Stimulated activated CD8-positive, alpha-beta memory T cell treated with anti-CD3 and anti-CD28 coated beads, Interleukin-12 subunit alpha, Interleukin-12 subunit beta, amount 100 ng/mL, for 24 hours (primary cell): ENCODE results near the gene MCRIP2.
"Not testable (repeated sequence)": the region's sequence is repeated elsewhere in the genome, so short reads cannot be mapped to it uniquely, and the experiment has no call there.

ENCODE experiments used
- DNase-seq: peaks from one replicate; pipeline ENCODE4 v3.0.0-alpha.2; 2020; ENCODE audit errors: extremely low read depth

Gene MCRIP2

DNA sequence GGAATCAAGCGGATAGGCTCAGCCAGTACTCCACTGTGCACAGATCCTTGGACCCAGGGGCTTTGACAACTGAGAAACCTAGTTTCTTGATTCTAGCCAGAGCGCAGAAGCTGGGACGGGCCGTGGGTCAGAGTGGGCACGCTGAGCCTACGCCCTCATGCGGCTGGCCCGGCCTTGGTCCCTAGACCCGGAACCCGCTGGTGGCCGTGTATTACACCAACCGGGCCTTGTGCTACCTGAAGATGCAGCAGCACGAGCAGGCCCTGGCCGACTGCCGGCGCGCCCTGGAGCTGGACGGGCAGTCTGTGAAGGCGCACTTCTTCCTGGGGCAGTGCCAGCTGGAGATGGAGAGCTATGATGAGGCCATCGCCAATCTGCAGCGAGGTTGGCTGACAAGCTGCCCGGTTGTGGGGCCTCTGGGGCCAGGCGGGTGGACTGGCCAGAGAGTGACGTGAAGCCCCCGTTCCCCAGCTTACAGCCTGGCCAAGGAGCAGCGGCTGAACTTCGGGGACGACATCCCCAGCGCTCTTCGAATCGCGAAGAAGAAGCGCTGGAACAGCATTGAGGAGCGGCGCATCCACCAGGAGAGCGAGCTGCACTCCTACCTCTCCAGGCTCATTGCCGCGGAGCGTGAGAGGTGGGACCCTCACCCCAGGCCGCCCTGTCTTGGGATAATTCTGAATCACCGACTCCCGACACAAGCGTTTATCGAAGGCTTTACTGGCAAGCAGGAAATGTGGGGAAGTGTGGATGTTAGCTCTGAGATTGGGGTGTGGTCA, 39.5 kb downstream of the MCRIP2 start:
- no peak for DNase-seq

DNA sequence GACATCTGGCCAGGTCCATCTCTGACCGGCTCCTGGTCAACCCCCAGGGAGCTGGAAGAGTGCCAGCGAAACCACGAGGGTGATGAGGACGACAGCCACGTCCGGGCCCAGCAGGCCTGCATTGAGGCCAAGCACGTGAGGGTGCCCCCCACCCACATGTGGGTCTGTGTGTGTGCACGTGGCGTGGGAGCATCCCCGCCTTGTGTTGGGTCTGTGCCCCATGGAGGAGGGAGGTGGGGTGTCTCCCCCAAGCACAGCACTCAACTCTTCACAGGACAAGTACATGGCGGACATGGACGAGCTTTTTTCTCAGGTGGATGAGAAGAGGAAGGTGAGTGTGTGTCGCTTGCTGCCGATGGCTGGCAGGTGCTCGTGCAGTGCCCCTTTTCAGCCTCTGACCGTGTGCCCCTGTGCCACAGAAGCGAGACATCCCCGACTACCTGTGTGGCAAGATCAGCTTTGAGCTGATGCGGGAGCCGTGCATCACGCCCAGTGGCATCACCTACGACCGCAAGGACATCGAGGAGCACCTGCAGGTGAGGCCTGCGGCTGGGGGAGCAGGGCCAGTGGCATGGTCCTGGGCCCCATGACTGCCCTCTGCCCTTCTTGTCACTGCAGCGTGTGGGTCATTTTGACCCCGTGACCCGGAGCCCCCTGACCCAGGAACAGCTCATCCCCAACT, 40.3 kb downstream of the MCRIP2 start:
- no peak for DNase-seq

DNA sequence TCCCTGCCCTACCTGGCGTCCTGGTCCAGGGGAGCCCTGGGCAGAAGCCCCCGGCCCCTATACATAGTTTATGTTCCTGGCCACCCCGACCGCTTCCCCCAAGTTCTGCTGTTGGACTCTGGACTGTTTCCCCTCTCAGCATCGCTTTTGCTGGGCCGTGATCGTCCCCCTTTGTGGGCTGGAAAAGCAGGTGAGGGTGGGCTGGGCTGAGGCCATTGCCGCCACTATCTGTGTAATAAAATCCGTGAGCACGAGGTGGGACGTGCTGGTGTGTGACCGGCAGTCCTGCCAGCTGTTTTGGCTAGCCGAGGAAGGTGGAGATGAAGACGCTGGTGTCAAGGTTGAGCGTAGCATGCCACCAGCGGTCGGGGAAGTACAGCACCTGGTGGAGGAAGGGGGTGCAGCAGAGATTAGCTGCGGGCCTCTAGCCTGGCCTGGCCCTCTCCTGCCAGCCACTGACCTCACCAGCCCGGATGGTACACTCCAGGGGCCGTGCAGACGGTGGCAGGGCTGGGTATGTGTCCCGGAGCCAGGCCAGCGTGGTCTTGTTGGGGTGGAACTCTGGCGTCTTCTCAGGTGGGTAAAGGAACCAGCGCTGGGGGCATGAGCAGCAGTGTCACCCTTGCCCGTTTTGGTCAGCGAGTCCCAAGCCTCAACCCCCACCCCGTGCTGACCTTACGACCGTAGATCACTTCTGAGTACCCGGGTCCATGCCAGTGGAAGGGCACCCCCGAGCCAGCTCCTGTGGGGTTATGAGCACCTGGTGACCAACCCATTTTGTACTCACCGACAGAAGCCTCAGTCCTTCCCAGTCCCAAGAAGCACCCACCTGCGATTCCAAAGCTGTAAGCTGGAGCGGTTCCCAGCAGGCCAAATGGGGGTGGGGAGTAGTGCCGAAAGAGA, 41.1 kb downstream of the MCRIP2 start:
- DNase-seq = no peak

DNA sequence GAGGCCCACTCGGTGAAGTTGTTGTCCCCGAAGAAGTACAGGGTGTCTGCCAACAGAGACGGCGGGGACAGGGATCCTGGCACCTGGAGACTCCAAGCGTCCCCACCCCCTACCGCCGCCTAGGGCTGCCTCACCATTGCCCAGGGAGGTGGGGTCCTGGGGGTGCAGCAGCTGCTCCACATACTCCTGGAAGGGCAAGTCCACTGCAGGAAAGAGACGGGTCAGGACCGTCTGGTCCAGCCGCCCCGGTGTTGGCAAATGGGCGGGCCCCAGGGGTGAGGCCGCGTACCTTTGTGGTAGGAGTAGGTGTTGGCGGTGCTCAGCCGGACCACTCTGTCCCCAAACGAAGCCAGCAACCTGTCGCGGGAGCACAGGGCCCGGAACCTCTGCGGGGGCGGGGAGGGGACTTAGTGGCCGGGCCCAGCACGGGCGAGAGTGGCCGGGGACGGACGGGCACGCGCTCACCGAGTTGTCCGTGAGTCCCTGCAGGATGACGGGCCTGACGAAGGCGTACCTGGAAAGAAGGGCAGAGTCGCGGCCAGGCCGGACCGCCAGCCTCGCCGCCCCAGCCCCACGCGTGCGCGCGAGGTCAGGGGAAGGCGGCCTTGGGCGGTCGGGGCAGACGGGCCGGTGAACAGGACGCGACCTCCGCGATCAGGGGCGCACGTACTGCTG, 41.9 kb downstream of the MCRIP2 start:
- DNase-seq = no peak

- peak; percentile 97 for DNase-seq
These were observed 42.6 kb downstream of the MCRIP2 start, which contains the start of gene JMJD8 for GRCh38 chr16:684071-684794. JMJD8 (minus strand) TSS chr16:684334; CDS start chr16:684319, 15 bp downstream.

DNA sequence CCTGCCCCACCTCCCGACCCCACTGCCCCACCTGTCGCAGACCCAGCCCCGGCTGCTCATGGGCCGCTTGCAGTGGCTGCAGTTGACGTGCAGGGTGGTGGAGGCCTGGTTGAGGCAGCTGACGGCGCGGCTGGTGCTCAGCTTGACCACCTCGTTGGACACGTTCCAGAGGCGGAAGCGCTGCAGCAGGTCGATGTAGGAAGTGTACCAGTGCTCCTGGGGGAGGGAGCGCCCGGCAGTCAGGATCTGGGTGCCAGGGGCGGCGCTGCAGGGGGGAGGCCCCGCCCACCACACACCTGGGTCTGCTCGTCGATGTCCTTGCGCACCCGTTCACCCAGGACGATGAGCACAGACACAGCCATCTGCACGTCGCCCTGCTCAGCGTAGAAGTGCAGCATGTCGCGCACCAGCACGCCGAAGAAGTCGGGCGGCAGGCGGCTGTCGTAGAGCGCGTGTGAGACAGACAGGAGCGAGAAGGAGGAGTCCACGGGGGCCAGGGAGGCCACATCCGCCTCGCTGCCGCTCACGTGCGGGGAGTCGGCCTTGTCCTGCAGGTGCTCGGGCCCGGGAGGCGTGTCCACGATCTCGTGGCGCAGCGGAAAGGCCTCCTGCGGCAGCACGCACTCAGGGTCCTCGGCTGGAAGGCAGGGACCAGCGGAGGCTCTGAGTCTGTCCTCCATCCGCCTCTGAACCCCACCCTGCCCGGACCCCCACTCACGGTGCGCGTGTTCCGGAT, 43.5 kb downstream of the MCRIP2 start:
- no peak for DNase-seq

- DNase-seq = no peak
These were observed 44.3 kb downstream of the MCRIP2 start for GRCh38 chr16:685967-686366.

GRCh38 chr16:686459-687260, 45.0 kb downstream of the MCRIP2 start:
- DNase-seq = no peak

DNA sequence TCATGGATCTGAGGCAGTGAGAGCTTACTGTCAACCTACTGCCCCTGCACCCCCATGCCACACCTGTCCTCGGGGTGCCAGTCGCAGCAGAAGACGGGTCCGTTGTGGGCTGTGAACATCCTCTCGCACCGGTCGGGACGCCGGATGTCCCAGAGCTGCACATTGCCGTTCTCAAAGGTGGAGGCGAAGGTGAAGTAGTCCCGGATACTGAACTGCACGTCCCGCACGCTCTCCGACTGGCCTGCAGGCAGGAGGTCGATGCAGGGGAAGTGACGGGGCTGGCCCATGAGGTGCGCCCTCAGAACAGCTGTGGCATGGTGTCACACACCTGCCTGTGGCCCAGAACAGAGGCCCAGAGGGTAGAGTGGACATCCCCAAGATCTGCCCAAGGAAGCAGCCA, 45.9 kb downstream of the MCRIP2 start:
- no peak for DNase-seq

- DNase-seq = no peak
These were observed 47.7 kb downstream of the MCRIP2 start for GRCh38 chr16:689175-689897.

- DNase-seq = not testable (repeated sequence)
These were observed 49.6 kb downstream of the MCRIP2 start for GRCh38 chr16:691242-691641.

- no peak for DNase-seq
These were observed 50.9 kb downstream of the MCRIP2 start for GRCh38 chr16:692356-693108.

DNA sequence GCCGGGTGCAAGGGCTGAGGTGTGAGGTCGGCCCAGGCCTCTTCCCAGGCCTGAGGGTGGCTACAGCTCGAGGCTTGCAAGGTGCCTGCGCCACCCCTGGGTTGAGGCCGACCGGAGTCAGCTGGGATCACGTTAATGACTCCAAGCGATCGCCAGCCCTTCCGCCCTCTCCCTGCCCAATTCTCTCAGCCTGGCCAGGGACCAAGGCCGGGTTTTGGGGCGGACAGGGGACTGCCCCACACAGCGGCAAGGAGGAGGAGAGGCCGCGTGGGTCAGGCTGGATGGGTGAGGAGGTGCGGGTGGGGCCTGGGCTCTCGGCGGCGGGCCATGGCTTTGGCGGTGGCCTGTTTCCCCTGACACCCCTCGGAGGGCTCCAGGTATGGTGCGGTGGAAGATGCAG, 51.7 kb downstream of the MCRIP2 start:
- no peak for DNase-seq

DNA sequence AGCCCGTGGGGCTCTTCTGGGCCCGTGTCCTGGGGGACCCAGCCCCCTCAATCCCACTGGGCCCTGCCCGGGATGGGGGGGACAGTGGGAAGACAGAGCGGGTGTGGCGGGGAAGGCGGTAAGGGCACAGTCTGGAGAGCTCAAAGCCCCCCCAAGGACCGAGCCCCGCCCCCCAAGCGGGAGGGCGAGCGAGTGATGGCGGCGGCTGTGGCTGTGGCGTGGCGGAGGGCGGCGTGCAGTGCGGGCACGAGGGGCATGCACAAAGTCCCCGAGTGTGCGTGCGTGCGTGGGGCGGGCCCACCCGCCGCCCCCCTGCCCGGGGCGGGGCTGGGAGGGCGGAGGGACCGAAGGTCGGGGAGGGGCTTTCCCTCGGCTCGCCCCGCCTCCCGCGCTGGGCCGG, 52.1 kb downstream of the MCRIP2 start:
- DNase-seq = no peak

DNA sequence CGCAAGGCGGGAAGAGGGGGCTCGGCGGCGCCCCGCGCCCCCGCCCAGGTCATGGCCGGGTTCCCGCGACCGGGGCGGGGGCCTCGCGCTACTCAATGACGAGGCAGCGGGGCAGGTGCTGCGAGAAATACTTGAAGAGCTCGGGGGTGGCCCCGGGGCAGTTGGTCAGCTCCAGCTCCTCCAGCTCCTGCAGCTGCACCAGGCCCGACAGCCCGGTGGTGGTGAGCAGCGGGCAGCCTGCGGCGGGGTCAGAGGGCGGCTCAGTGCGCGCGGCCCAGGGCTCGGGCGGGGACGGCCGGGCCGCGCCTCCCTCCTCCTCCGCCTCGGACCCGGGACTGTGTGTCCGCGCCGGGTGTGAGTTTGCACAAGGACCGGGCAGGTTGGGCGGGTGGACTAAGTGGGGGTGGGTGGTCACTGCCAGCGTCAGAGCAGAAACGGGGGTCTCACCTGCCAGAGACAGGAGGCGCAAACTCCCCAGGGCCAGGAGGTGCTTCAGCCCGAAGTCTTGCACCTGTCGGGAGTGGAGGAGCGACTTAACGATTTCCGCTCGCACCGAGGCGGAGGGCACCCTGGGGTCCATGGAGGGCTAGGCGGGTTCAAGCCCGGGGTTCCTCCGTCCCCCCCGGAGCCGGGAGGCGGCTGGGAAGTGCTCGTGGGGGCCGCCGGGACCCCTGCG, 52.7 kb downstream of the MCRIP2 start:
- no peak for DNase-seq

DNA sequence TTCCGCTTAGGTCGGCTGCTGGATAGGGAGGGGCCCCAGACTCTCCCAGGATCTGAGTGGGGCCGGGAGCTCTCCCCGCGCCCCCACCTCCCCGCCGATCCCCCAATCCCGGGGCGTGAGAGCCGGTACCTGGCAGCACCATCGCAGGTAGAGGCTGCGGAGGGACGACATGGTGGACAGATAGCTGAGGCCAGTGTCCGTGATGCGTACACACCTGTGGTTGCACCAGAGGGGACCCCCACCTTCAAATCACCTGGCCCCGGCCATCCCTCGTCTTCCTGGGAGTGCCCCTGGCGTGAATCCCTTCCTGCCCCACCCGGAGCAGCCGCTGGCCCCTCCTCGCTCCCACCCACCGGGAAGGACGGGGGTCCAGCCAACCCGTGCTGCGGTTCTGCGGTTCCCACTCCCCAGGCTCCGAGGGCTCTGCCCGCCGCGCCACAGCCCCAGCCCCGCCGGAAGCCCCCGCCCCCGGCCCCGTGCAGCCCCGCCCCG, 53.3 kb downstream of the MCRIP2 start:
- no peak for DNase-seq

DNA sequence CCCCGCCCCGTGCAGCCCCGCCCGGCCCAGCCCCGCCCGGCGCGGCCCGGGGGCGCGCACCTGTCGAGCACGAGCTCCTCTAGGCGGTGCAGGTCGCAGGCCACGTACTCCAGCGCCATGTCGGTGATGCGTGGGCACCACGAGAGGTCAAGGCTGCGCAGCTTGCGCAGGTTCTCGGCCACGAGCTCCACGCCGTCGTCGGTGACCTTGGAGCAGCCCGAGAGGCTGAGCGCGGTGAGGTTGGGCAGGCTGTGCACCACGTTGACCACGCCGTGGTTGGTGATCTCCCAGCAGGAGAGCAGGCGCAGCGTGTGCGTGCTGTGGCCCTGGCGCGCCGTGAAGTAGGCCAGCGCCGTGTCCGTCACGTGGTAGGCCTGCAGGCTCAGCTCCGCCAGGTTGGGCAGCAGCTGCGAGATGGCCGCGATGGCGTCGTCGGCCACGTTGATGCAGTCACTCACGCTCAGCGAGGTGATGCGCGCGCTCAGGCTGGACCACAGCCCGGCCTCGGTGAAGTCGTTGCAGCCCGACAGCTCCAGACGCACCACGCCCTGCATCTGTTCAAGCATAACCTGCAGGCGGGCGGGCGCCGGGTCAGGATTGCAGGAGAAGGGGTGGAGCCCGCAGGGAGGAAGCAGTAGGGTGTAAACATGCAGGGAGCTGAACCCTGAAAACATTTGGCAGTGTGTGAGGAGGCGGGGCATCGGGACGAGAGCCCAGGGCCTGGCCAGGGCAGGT, 53.9 kb downstream of the MCRIP2 start:
- no peak for DNase-seq
